NCI-H2171 treated with DMSO at 0.1 percent for 48 hours (cell line): ENCODE data around the gene FOXJ1.
A peak's percentile ranks its signal among the peaks of the same experiment; 100 is the strongest.

Source experiments
- DNase-seq: peaks from one replicate; lab custom pipeline; 2025; lab: John Stamatoyannopoulos, UW

The FOXJ1 gene

DNA sequence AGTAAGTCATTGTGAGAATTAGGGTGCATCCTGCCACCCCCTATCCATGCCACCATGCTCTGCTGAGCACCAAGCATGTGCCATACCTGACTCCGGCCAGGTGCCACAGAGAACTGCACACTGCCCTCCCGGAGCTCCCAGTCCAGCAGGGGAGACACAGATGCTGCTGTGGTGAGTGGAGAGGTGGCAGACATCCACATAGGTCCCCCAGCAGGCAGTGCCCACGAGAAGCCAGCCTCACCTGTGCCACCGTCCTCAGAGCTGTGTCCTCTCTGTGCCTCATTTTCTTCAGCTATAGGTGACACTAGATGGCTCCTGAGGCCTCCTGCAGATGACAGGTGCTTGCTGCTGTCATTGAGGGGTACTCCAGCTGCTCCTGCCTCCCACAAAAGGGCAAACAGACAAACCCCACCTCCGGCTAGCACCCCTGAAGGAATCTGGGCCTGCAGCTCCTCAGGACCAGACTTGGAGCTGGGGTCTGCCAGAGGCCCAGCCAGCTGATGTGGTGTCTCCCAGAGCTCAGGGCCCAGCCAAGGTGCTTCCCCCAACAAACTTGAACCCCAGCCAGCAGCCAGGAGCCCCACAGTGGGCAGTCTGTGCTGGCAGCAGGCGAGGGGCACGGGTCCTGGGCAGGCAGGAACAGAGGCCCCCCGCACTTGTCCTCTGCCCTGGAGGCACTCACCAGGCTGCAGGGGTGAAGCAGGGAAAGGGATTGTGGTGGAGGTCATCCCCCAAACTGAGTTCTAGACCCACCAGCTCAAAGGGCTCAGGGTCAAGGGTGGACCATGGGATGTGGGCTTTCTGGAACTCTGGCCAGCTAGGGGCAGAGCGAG, 17.1 kb downstream of the FOXJ1 start:
- no peak for DNase-seq

DNA sequence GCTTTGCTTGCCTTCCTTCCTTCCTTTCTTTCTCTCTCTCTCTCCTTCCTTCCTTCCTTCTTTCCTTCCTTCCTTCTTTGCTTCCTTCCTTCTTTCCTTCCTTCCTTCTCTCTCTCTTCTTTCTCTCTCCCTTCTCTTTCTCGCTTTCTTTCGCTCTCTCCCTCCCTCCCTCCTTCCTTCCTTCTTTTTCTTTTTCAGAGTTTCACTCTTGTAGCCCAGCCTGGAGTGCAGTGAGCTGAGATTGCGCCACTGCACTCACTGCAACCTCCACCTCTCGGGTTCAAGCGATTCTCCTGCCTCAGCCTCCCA, 17.9 kb downstream of the FOXJ1 start:
- no peak for DNase-seq

DNA sequence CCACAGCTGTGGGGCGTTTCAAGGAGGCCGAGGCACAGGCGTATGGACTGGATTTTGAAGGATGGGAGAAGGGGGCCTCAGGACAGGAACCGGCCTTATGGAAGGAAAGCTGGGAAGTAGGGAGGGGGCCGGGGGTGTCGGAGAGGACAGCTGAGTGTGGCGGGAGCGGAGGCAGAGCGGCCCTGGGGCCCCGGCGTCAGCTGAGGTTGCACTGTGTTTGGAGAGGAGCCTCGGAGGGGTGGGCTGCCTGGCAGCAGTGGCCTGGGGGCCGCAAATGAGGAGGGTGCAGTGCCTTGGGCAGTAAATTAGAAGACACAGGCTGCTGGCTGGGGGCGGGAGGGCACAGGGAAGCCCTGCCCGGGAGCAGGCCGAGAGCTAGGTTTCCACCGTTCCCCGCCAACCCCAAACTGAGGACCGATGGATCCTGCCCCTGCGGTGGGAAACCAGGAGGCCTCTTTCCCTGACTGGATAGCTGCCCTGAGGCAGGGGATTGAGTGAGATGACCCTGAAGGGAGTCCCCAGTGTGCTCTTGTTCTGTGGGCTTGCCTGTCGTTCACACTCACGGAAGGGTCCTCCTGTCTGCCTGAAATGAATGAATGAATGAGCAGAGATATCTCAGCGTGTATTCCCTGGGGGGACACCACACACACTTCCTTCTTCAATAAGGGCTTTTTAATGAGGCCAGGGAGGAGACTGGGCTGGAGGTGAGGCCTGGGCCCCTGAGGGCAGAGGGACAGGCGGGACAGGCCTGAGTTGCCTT, 18.4 kb downstream of the FOXJ1 start:
- DNase-seq: no peak

DNA sequence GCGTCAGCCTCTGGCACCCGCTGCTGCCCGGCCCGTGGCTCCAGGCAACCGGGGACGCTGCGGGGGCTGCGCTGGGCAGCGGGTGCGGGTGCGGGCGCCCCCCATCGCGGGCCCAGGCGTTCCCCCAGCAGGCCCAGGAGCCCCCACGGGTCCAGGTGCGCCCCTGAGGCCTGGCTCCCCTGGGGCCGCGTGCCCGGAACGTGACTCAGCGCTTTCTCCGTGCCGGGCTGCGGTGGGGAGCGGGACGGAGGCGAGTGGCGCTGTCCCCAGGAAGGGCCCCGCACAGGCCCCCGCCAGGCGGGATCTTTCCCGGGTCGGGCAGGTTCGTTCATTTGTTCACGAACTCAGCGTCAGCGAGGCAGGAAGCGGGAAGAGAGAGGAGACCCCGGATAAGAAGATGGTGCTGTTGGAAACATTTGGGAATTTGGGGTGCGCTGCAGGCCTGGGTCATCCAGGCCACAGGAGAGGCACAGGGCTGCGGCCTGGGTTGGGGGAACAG, 19.1 kb downstream of the FOXJ1 start:
- no peak for DNase-seq

DNA sequence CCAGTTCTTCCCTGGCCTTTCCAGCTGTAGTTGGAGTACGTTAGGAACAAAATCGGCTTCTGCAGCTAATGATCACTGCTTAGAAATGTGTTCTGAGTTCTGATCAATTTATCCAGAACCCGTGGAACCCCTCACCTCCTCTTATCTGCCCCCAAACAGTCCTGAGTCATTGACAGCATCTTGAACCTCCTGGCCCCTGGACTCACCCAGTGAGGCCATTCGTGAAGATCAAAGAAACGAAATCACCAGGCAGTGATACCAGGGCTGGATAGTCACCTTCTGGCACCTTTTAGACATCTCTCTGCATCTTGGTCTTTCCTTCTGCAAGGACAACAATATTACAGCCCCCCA, 20.4 kb downstream of the FOXJ1 start:
- no peak for DNase-seq

DNA sequence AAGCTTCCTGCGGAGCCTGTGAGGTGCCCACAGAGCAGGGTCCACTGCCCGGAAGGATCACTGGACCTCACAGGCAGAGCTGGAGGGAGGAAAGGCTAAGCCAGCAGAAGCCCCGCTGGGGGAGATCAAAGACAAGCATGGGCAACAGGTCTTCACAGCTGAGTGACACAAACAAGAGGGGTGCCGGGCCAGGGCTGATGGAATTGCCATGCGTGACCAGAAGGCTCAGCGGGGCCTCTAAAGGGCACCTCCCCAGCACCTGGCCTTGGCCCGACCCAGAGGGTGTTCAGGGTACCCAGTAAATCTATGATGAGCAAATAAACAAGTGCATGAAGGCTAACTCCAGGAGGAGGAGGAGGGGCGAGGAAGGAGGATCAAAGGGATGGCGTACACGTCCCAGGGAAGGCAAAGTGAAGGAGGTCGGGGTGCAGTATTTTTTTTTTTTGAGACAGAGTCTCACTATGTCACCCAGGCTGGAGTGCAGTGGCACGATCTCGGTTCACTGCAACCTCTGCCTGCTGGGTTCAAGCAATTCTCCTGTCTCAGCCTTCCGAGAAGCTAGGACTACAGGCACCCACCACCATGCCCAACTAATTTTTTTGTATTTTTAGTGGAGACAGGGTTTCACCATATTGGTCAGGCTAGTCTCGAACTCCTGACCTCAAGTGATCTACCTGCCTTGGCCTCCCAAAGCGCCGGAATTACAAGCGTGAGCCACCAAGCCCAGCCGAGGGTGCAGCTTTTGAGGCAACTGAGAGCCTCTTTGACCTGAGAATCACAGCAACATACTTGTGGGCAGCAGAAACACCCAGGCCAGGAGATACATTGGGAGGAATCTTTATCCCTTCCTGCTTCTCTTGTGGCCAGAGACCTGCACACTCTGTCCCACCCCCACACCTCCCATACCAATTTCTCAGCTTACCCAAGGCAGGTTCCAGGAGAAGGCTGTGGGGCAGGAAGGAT, 21.4 kb downstream of the FOXJ1 start:
- DNase-seq: no peak

DNA sequence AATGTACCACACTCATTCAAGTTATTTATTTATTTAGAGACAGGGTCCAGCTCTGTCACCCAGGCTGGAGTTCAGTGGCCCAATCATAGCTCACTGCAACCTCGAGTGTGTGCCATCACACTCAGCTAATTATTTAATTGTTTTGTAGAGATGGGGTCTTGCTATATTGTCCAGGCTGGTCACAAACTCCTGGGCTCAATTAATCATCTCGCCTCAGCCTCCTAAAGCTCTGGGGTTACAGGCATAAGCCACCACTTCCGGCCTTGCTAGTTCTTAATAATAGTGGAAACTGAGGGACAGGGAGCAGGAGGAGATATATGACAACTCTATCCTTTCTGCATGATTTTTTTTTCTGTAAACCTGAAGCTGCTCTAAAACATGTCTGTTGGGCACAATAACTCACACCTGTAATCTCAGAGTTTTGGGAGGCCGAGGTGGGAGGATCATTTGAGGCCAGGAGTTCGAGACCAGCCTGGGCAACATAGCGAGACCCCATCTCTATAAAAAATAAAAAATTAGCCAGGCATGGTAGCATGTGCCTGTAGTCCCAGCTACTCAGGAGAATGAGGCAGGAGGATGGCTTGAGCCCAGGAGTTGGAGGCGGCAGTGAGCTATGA, 25.8 kb downstream of the FOXJ1 start:
- DNase-seq: no peak

DNA sequence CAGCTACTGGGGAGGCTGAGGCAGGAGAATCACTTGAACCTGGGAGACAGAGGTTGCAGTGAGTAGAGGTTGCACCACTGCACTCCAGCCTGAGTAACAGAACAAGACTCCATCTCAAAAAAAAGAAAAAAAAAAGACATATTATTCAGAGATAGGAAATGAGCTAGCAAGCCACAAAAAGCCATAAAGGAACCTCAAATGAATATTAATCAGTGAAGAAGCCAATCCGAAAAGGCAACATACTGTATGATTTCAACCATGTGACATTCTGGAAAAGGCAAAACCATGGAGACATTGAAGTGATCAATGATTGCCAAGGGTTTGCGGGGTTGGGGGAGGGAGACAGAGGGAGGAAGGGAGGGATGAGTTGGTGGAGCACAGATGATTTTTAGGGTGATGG, 29.1 kb downstream of the FOXJ1 start:
- no peak for DNase-seq

DNA sequence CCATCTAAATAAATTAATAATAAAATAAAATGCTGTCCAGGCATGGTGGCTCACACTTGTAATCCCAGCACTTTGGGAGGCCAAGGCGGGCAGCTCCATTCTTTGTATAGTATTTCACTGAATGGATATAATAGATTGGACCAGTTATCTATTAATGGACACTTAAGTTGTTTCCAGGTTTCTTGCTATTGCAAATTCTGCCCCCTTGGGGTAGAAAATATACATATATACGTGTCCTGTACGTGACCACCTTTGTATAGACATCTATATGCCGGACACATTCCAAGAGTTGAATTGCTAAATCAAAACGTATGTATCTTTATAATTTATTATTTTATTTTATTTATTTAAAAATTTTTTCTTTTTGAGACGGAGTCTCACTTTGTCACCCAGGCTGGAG, 33.5 kb downstream of the FOXJ1 start:
- no peak for DNase-seq

DNA sequence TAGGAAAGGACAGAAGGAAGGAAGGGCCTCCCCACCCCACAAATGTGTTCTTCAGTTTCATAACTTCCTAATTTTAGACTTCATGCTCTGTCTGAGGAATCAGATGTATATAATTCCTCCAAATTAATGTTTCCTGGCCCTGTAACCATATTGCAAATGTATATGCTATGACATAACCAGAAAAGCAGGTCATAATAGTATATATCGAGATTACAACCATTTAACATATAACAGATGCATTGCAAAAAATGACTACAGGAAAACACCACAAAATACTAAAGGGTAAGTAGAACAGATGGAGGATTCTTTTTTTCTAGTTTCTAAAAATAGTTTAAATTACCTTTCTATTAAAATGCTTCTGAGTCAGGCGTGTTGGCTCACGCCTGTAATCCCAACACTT, 34.3 kb downstream of the FOXJ1 start:
- peak; percentile 89 for DNase-seq

DNA sequence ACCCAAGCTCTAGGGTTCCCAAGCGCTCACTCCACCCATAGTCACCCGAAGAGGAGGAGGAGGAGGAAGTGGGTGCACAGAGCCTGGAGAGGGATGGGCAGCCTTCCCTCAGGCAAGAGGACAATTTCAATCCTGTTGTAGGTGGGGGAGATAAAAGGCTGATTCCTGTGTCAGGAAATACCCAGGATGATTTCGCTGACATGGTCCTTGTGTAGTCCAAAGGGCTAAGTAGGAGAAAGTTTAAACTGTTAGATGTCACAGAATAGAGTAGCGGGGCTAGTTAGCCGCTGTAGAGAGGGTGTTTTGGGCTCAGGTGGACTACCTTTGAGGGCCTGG, 36.2 kb downstream of the FOXJ1 start:
- DNase-seq: no peak

DNA sequence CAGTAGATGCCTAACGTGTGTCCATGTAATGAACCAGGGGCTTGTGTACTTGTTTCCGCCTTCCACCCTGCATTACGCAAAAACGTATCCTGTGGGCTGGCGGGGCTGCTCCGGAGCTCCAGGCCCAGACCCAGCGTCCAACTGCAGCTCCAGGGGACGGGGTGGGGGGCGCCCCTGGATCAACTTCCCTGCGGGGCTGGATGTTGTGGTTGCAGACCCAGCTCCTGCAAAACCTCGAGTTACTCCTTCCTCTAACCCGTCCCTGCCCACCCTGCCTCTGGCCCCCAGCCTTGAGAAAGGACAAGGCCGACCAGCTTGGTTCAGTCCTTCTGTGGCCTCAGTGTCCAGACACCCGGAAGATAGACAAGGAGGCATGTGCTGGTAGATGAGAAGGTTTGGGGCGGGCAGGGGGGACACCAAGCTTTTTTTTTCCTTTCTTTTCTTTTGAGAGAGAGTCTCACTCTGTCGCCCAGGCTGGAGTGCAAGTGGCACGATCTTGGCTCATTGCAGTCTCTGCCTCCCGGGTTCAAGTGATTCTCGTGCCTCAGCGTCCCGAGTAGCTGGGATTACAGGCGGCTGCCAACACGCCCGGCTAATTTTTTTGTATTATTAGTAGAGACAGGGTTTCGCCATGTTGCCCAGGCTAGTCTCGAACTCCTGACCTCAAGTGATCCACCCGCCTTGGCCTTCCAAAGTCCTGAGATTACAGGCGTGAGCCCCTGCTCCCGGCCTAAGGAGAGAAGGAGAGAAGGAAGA, 36.7 kb downstream of the FOXJ1 start:
- no peak for DNase-seq

DNA sequence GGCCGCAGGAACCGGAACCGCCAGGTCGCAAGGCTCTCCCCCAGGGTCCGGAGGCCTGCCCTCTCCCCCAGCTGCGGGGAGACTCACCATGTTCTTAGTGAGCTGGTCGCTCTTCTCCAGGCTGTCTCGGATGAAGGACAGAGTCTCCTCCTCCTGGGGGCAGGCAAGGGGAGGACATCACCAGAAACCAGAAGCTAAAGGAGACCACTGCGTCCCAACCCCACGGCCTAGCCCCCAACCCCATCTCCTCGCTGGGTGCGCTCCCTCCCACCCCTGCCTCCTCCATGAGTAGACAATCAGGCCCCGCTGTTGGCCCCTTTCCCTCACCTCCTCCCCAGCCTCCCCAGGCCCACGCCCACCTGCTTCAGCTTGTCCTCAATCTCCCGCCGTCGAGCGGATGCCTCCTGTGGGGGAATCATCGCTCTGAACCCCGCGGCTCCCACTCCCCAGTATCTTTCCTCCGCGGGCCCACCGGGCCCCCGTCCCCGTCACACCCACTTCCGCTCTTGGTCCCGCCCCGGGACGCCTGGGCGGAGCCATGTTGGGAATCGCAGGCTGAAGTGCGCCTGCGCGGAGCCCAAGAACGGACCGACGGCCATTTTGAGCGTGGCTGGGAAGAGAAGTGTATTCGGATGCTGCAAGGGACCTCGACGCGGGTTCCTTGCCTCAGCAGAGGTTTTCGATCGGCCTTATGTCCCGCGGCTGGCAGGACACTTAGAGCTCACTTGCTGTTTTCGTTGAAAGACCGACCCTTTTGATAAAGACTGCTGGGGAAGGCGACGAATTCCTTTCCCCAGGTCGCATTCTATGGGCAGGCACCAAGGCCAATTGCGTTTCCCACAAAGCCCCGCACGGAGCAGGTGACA, 37.5 kb downstream of the FOXJ1 start, which contains the start of gene EXOC7:
EXOC7 (minus strand) TSS at position 514 of the 866 bp plus-strand sequence; CDS start at position 419, 95 bp downstream.
- peak; percentile 94 for DNase-seq

DNA sequence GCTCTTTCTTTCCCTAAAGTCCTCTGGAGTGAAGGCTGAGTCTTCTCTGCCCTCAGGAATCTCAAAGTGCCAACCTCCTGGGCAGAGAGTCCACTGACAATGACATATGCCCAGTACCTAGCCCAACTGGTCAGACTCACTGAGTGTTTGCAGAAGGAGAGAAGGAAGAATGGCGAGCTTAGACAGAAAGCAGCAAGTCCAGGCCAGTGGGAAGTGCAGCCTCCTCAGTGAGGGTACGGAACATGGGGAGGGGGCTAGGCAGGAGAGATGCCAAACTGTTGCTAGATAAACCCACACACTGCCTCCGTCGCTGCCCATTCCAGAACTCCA, 38.1 kb downstream of the FOXJ1 start:
- no peak for DNase-seq

DNA sequence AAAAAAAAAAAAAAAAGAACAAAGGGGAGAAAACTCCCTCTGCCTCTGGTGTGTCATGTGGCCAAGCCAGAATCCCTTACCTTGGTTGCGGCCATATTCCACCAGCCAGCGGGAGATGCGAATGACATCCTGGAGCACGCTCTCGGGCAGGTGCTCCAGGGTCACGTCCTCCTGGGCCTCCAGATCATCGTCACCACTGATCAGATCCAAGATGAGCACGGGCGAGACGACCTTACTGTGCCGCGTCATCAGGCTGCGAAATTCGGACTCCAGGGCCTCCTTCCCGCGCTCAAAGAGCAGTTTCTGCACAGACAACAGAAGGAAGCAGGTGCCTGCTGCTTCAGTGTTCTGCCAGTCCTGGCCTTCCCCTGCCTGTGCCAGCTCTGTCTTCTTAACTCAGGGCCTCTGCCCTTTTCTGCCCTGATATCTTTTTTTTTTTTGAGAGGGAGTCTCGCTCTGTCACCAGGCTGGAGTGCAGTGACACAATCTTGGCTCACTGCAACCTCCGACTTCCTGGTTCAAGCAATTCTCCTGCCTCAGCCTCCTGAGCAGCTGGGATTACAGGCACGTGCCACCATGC, 43.2 kb downstream of the FOXJ1 start:
- no peak for DNase-seq

DNA sequence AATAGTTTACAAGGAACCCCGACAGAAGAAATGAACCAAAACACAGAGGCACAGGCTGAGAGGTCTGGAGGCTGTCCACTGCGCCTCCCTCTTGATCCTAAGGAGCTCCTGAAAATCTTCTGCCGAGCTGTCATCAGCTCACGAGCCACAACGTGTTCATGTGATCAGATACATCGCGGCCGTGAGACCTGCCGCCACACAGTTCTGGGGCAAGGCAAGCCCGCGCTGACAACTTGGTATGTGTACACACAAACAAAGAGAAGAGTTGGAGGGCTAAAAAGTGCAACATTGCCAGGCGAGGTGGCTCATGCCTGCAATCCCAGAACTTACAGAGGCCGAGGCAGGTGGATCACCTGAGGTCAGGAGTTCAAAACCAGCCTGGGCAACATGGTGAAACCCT, 45.1 kb downstream of the FOXJ1 start:
- no peak for DNase-seq

DNA sequence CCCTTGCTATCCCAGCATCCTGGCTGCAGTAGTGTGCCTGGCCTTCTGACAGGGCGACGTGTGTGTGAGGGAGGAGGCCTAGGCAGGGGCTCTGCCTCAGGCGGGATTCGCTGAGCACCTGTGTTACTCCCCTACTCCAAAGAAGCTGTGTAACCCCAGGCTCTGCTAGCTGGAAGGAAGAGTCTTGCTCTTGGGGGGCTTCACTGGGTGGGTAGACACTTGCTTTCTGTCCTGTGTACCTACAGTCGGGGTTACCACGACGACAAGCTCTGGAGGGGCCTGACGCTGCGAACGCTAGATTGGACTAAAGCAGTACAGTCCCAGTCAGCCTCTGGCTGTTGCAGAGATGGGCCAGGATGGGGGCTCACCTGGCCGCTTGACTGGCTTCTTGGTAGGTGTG, 47.0 kb downstream of the FOXJ1 start:
- DNase-seq: no peak

DNA sequence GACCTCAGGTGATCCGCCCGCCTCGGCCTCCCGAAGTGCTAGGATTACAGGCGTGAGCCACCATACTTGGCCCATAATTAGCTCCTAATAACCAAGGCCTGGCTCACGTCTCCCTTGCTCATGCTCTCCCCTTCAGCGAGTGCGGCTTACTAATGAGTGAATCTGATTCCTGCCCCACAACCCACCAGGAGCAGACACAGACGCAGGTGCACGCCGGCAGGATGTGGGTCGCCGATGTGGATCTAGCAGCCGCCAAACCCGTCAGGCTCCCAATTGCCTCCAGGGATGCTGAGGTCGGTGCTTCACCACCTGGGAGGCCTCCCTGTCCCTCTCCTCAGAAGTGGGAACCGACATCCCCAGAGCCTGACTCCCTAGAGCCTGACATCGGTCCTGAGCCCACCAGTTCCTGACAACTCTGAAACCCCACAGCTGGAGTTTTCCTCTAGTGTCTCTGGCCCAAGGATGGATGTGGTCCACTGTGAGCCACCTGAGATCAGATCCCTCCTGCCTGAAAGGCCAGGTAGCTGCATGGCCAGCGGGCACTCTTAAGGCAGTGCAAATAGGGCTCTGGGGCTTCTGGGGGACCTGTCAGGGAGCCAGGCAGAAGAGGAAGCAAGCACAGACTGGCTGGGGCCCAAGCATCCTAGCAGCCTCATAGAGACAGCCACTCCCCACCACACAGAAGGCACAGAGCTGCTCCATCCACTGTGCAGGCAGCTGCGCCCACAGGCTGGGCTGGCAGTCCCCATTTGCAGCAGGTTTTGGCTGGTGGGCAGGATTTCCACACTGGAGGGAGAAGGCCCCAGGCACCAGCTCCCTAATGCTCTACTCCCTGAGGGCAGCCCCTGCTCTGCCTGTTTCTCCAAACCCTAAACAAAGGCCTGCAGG, 48.3 kb downstream of the FOXJ1 start:
- DNase-seq: no peak
